ENCODE measurements around the gene PPFIA4.

Gene PPFIA4

GRCh38 chr1:203103216-203103615 is 76.9 kb downstream of the PPFIA4 start:
- DNase-seq (ENCODE audit: low read depth) = no peak
- TF ChIP-seq, protein P1, sequence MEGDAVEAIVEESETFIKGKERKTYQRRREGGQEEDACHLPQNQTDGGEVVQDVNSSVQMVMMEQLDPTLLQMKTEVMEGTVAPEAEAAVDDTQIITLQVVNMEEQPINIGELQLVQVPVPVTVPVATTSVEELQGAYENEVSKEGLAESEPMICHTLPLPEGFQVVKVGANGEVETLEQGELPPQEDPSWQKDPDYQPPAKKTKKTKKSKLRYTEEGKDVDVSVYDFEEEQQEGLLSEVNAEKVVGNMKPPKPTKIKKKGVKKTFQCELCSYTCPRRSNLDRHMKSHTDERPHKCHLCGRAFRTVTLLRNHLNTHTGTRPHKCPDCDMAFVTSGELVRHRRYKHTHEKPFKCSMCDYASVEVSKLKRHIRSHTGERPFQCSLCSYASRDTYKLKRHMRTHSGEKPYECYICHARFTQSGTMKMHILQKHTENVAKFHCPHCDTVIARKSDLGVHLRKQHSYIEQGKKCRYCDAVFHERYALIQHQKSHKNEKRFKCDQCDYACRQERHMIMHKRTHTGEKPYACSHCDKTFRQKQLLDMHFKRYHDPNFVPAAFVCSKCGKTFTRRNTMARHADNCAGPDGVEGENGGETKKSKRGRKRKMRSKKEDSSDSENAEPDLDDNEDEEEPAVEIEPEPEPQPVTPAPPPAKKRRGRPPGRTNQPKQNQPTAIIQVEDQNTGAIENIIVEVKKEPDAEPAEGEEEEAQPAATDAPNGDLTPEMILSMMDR (IDR thresholded peaks at IDR 0.05; ENCODE audit: insufficient read depth, low read depth, low read length, missing control alignments) = no peak

DNA sequence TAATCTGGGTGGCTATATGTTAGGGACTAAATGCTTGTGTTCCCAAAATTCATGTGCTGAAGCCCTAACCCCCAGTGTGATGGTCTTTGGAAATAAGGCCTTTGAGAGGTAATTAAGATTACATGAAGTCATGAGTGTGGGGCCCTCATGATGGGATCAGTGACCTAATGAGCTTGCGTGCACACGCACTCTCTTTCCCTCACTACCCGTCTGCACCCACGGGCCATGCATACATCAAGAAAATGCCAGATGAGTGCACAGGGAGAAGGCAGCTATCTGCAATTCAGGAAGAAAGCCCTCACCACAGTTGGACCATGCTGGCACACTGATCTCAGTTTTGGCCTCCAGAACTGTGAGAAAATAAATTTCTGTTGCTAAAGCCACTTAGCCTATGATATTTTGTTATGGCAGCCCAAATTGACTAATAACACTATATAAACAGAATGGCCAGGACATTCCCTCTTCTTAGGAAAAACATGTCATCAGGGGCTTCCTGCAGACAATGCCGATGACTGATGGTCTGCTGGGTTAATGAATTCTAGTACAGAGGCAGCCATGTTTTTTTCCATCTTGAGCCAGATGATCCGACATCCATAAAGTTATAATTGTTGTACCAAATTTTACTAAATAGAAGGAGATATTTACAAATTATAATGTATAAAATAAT is 77.7 kb downstream of the PPFIA4 start:
- DNase-seq (ENCODE audit: low read depth) = no peak
- H3K4me3 ChIP-seq (ENCODE audit: low read length) = no peak overlapping the region
- TF ChIP-seq, protein P1 (IDR thresholded peaks at IDR 0.05; ENCODE audit: insufficient read depth, low read depth, low read length, missing control alignments) = no peak

More at GRCh38 chr1:203103216-203103615, 76.9 kb downstream of the PPFIA4 start:
- H3K4me3 ChIP-seq (ENCODE audit: low read length) = no peak overlapping the region

DNA sequence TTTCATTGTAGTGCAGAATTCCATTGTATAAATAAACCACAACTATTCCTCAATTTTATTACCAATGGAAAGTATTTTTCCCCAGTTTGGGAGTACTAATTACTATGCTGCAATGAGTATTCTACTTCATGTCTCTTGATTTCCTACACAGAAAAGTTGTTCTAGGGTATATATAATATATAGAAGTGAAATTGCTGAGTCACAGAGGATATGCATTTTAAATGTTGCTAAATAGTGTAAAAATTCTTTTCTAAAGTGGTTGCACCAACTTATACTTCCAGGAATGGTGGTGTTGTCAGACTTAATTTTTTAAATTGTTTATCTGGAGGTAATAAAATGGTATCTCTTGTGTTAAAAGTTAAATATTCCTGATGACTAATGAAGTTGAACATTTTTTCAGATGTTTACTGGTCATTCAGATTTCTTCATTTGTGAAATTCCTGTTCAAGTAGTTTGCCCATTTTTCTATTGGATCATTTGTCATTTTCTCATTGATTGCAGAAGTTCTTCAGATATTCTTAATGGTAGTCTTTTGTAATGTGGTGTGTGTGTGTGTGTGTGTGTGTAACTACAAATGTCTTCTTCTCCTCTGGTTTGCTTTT is 78.6 kb downstream of the PPFIA4 start:
- TF ChIP-seq, protein P1 (IDR thresholded peaks at IDR 0.05; ENCODE audit: insufficient read depth, low read depth, low read length, missing control alignments) = no peak
- no peak for DNase-seq (ENCODE audit: low read depth)
- no peak overlapping the region for H3K4me3 ChIP-seq (ENCODE audit: low read length)

- DNase-seq (ENCODE audit: low read depth) = no peak
- H3K4me3 ChIP-seq (ENCODE audit: low read length) = no peak overlapping the region
- TF ChIP-seq, protein P1 (IDR thresholded peaks at IDR 0.05; ENCODE audit: insufficient read depth, low read depth, low read length, missing control alignments) = no peak
Observed at GRCh38 chr1:203112475-203112874, 86.2 kb downstream of the PPFIA4 start.

DNA sequence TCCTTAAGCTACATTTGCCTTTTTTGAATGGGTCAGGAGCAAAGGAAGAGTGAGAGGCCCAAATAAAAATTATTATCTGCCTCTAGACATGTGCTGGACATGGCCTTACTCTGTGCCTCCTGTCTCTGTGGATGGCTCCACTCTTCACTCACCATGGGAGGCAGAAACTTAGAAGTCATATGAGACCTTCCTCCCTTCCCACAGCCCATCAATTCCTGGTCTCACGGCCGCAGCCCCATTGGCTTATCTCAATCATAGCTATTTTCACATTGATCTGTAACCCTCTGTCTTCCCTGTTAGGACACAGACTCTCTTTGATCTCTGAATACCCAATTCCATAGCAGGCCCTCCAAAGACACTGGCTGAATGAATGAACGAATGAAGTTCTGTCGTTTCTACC is 87.0 kb downstream of the PPFIA4 start:
- DNase-seq (ENCODE audit: low read depth) = no peak
- TF ChIP-seq, protein P1 (IDR thresholded peaks at IDR 0.05; ENCODE audit: insufficient read depth, low read depth, low read length, missing control alignments) = no peak

DNA sequence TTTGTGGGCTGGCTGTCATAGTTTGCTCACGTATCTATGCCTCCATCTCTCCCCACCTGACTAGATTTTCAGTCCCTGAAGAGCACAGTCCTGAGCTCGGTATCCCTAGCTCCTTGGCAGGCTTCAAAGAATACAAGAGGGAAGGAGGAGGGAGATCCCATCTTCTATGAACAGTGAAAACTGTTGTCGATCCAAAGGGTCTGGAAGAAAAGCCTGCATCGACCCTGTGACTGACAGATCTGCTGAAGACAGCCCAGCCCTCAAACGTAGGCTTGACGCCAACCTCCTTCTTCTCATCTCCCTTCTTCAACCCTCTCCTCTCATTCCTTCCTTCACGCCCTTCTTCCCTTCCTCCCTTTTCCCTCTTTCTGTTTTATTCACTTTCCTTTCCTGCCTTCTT is 87.9 kb downstream of the PPFIA4 start:
- no peak overlapping the region for H3K4me3 ChIP-seq (ENCODE audit: low read length)
- DNase-seq (ENCODE audit: low read depth) = no peak
- TF ChIP-seq, protein P1 (IDR thresholded peaks at IDR 0.05; ENCODE audit: insufficient read depth, low read depth, low read length, missing control alignments) = no peak

More for the DNA sequence above, 87.0 kb downstream of the PPFIA4 start:
- H3K4me3 ChIP-seq (ENCODE audit: low read length) = no peak overlapping the region

Measured in epithelial cell of esophagus (primary cell).